K562 (cell line): ENCODE data around the gene FGF12. TPM values are rescaled to one million over a fixed set of nuclear protein-coding genes. Genes with fewer than 3 reads are reported as not detected.

Source experiments
- BMI1 ChIP-seq: fragments of 150-350 bp; IDR thresholded peaks from 2 replicates; pipeline ENCODE4 v1.6.1; 2014; ENCODE audit warnings: low read length
- GTF2F1 ChIP-seq: IDR thresholded peaks from 2 replicates; pipeline ENCODE4 v1.6.1; 2011; ENCODE audit warnings: low read depth, low read length, improper control_type of control experiment
- HOXB6 ChIP-seq: fragments of 250-450 bp; sonication (Bioruptor Pico); IDR thresholded peaks from 2 replicates; pipeline ENCODE4 v1.5.1; 2022; ENCODE audit warnings: mild to moderate bottlenecking, borderline replicate concordance
- KAT2B ChIP-seq: IDR thresholded peaks from one replicate; pipeline ENCODE4 v1.6.1; 2012; ENCODE audit warnings: low read depth, mild to moderate bottlenecking, control low read depth, inconsistent platforms, low read length, moderate library complexity
- POLR2AphosphoS5 ChIP-seq: IDR thresholded peaks from 2 replicates; pipeline ENCODE4 v1.6.1; 2011; ENCODE audit warnings: mild to moderate bottlenecking, low read depth, low read length, moderate library complexity; ENCODE audit not compliant: control insufficient read depth, insufficient read depth
- ZNF146 ChIP-seq: IDR thresholded peaks from one replicate; pipeline ENCODE4 v1.6.1; 2018; ENCODE audit warnings: missing compliant biosample characterization; ENCODE audit not compliant: unreplicated experiment
- ZNF165 ChIP-seq: fragments of 250-450 bp; sonication (Bioruptor Pico); IDR thresholded peaks from 2 replicates; pipeline ENCODE4 v1.4.0; 2020; ENCODE audit warnings: borderline replicate concordance
- ZNF431 ChIP-seq: sonication (generic); formaldehyde crosslinking; IDR thresholded peaks from 2 replicates; pipeline ENCODE4 v1.8.0; 2022; ENCODE audit warnings: mild to moderate bottlenecking, missing genetic modification reagents
- polyA plus RNA-seq, 8 experiments: library from polyadenylated mRNA; depleted of rRNA in 4 of 8; stranded (reverse) in 5 of 8; unstranded in 3 of 8; fragments of >200 nt; fragmentation: Nextera tagmentation in 2 of 8; fragmentation: Illumina TruSeq in 1 of 8; extraction: Ambion mirVana in 2 of 8; extraction: Trizol in 1 of 8; gene quantifications; 2 replicates each; pipeline versions ENCODE4 v1.2.1 to v1.2.3, GENCODE V29; 2011 to 2014; ENCODE audit warnings: inconsistent platforms in 1 of 8, missing spikeins in 1 of 8
- total RNA-seq, 7 experiments: library from RNA; depleted of rRNA in 6 of 7; stranded (reverse); fragments of >200 nt in 6 of 7; fragmentation: Illumina TruSeq in 2 of 7; extraction: Trizol in 2 of 7; gene quantifications; 2 replicates each; pipeline versions ENCODE4 v1.2.1 to v1.2.3, GENCODE V29; 2011 to 2021; ENCODE audit warnings: low replicate concordance in 1 of 7
- TF ChIP-seq, protein P1 (sequence below): fragments of 250-450 bp; sonication (Bioruptor Pico); IDR thresholded peaks from 2 replicates; pipeline ENCODE4 v1.8.0; 2021; ENCODE audit warnings: moderate library complexity, mild to moderate bottlenecking, inconsistent platforms
- TF ChIP-seq, protein P2 (sequence below): fragments of 250-450 bp; sonication (Bioruptor Pico); IDR thresholded peaks from 2 replicates; pipeline ENCODE4 v1.9.0; 2021; ENCODE audit warnings: mild to moderate bottlenecking, inconsistent platforms

The FGF12 gene
- total and polyA plus RNA-seq, 9 of the 15 experiments (the other 6 are each of a cell fraction or from before 2014, with no cell fraction given): not detected

DNA sequence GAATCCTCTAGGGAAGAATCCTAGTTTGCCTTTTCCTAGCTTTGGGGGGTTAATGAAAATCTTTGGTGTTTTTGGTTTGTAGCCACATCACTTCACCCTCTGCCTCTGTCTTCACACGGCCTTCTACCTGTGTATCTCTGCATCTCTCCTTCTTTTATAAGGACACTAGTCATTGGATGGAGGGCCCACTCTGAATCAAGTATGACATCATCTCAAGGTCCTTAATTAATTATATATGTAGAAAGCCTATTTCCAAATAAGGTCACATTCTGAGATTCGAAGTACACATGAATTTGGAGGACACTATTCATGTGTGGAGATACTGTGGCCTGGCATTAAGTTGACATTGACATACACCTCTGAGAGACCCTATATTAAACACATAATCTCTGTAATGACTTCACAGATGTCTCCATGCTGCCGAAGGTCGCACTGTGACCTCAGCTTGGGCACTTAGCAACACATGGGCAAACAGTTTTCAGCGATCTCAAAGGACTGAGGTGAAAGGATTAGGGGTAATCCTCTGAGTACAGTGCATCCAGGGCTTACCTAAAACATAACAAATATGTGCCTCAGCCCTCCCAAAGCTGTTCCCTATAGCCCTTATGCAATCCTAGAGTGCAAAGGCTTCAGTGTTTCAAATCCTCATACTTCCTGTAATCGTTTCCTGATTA is 446.0 kb downstream of the FGF12 start (continued):
- TF ChIP-seq, protein P1, sequence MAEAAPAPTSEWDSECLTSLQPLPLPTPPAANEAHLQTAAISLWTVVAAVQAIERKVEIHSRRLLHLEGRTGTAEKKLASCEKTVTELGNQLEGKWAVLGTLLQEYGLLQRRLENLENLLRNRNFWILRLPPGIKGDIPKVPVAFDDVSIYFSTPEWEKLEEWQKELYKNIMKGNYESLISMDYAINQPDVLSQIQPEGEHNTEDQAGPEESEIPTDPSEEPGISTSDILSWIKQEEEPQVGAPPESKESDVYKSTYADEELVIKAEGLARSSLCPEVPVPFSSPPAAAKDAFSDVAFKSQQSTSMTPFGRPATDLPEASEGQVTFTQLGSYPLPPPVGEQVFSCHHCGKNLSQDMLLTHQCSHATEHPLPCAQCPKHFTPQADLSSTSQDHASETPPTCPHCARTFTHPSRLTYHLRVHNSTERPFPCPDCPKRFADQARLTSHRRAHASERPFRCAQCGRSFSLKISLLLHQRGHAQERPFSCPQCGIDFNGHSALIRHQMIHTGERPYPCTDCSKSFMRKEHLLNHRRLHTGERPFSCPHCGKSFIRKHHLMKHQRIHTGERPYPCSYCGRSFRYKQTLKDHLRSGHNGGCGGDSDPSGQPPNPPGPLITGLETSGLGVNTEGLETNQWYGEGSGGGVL (CRISPR knock-in tag): no peak
- TF ChIP-seq BMI1: no peak
- TF ChIP-seq ZNF146 (CRISPR knock-in tag): no peak
- no peak for TF ChIP-seq POLR2AphosphoS5
- TF ChIP-seq GTF2F1: no peak
- TF ChIP-seq, protein P2, sequence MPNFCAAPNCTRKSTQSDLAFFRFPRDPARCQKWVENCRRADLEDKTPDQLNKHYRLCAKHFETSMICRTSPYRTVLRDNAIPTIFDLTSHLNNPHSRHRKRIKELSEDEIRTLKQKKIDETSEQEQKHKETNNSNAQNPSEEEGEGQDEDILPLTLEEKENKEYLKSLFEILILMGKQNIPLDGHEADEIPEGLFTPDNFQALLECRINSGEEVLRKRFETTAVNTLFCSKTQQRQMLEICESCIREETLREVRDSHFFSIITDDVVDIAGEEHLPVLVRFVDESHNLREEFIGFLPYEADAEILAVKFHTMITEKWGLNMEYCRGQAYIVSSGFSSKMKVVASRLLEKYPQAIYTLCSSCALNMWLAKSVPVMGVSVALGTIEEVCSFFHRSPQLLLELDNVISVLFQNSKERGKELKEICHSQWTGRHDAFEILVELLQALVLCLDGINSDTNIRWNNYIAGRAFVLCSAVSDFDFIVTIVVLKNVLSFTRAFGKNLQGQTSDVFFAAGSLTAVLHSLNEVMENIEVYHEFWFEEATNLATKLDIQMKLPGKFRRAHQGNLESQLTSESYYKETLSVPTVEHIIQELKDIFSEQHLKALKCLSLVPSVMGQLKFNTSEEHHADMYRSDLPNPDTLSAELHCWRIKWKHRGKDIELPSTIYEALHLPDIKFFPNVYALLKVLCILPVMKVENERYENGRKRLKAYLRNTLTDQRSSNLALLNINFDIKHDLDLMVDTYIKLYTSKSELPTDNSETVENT (CRISPR knock-in tag): no peak
- TF ChIP-seq KAT2B: no peak
- no peak for TF ChIP-seq HOXB6 (CRISPR knock-in tag)
- TF ChIP-seq ZNF165 (CRISPR knock-in tag): no peak
- no peak for TF ChIP-seq ZNF431 (CRISPR knock-in tag)
